Hepatocyte (in vitro differentiated cells): ENCODE measurements around the gene MGAT4A. TPM values are rescaled to one million over a fixed set of nuclear protein-coding genes. Genes with fewer than 3 reads are reported as not detected.
"Not testable (repeated sequence)": the region's sequence is repeated elsewhere in the genome, so short reads cannot be mapped to it uniquely, and the experiment has no call there.

ENCODE experiments used
- DNase-seq: peaks from one replicate; pipeline ENCODE4 v3.0.0-alpha.2; 2016; ENCODE audit warnings: low spot score
- H2AFZ ChIP-seq: fragments of 200-600 bp; sonication (generic); 2 replicates; pipeline ENCODE4 v1.6.0; 2016; ENCODE audit warnings: antibody characterized with exemption, mild to moderate bottlenecking
- H3K27ac ChIP-seq: fragments of 200-600 bp; sonication (generic); 2 replicates; pipeline ENCODE4 v1.5.1; 2016; ENCODE audit warnings: mild to moderate bottlenecking
- H3K27me3 ChIP-seq: fragments of 200-600 bp; sonication (generic); 2 replicates; pipeline ENCODE4 v1.6.1; 2016
- H3K36me3 ChIP-seq: fragments of 200-600 bp; sonication (generic); replicated peaks from 2 replicates; pipeline ENCODE4 v1.5.1; 2016; ENCODE audit warnings: low read depth; ENCODE audit not compliant: insufficient read depth
- H3K4me1 ChIP-seq: fragments of 200-600 bp; sonication (generic); 2 replicates; pipeline ENCODE4 v1.5.1; 2016; ENCODE audit warnings: mild to moderate bottlenecking, moderate library complexity; ENCODE audit not compliant: insufficient read depth
- H3K4me2 ChIP-seq: fragments of 200-600 bp; sonication (generic); 2 replicates; pipeline ENCODE4 v1.6.0; 2016
- H3K4me3 ChIP-seq: fragments of 200-600 bp; sonication (generic); 2 replicates; pipeline ENCODE4 v1.5.1; 2016; ENCODE audit warnings: mild to moderate bottlenecking
- H3K79me2 ChIP-seq: fragments of 200-600 bp; sonication (generic); 2 replicates; pipeline ENCODE4 v1.6.0; 2017; ENCODE audit warnings: mild to moderate bottlenecking
- H3K9me2 ChIP-seq: fragments of 200-600 bp; sonication (generic); replicated peaks from 2 replicates; pipeline ENCODE4 v1.6.0; 2017; ENCODE audit warnings: mild to moderate bottlenecking; ENCODE audit not compliant: insufficient read depth
- H3K9me3 ChIP-seq: fragments of 200-600 bp; sonication (generic); 2 replicates; pipeline ENCODE4 v1.5.1; 2016; ENCODE audit warnings: low read depth, mild to moderate bottlenecking
- H4K20me1 ChIP-seq: fragments of 200-600 bp; sonication (generic); 2 replicates; pipeline ENCODE4 v1.6.0; 2016; ENCODE audit warnings: mild to moderate bottlenecking; ENCODE audit not compliant: insufficient read depth, poor library complexity, severe bottlenecking
- EZH2 ChIP-seq: fragments of 200-600 bp; sonication (generic); IDR thresholded peaks from 2 replicates; pipeline ENCODE4 v1.6.1; 2016; ENCODE audit warnings: antibody characterized with exemption, mild to moderate bottlenecking, borderline replicate concordance
- EZH2phosphoT487 ChIP-seq: fragments of 200-600 bp; sonication (generic); IDR thresholded peaks from one replicate; pipeline ENCODE4 v1.6.1; 2018; ENCODE audit warnings: antibody characterized with exemption, mild to moderate bottlenecking, low read depth, moderate library complexity; ENCODE audit not compliant: unreplicated experiment, severe bottlenecking
- WGBS: methylation state at CpG from one replicate; pipeline ENCODE4 v1.1.6; 2016; ENCODE audit warnings: low lambda C conversion rate; ENCODE audit errors: missing lambda C conversion rate; 5-methylcytosine and 5-hydroxymethylcytosine counted together
- polyA plus RNA-seq: library from polyadenylated mRNA; unstranded; fragments of >200 nt; fragmentation: Nextera tagmentation; extraction: Ambion mirVana; gene quantifications from 2 replicates; pipeline ENCODE4 v1.2.1, GENCODE V29; 2016
- total RNA-seq: library from RNA; depleted of rRNA; stranded (reverse); fragments of >200 nt; gene quantifications from 2 replicates; pipeline ENCODE4 v1.2.3, GENCODE V29; 2014
- TF ChIP-seq, protein P1 (sequence below): fragments of 200-600 bp; sonication (generic); IDR thresholded peaks from 2 replicates; pipeline ENCODE4 v1.5.1; 2016; ENCODE audit warnings: antibody characterized with exemption, mild to moderate bottlenecking; ENCODE audit not compliant: poor library complexity

MGAT4A gene
- total and polyA plus RNA-seq, 2 experiments from 2014 or later, result 10.1 to 21.6 TPM

- Histone ChIP-seq H3K9me2 (no peaks in the 10 kb centered on the region), H2AFZ (no peak overlapping the region), H3K27me3 (no peaks in the 10 kb centered on the region), H3K27ac (no peak overlapping the region), H3K9me3 (no peaks in the 10 kb centered on the region), H3K79me2 (no peaks in the 10 kb centered on the region), H4K20me1 (no peaks in the 10 kb centered on the region), H3K36me3 (no peaks in the 10 kb centered on the region), H3K4me3 (no peak overlapping the region), H3K4me1 (no peaks in the 10 kb centered on the region), H3K4me2 (no peak overlapping the region)
- no peak for DNase-seq
- 83% methylated on average over 2 of the region's 2 CpGs for WGBS
- no peak for TF ChIP-seq EZH2
- TF ChIP-seq, protein P1, sequence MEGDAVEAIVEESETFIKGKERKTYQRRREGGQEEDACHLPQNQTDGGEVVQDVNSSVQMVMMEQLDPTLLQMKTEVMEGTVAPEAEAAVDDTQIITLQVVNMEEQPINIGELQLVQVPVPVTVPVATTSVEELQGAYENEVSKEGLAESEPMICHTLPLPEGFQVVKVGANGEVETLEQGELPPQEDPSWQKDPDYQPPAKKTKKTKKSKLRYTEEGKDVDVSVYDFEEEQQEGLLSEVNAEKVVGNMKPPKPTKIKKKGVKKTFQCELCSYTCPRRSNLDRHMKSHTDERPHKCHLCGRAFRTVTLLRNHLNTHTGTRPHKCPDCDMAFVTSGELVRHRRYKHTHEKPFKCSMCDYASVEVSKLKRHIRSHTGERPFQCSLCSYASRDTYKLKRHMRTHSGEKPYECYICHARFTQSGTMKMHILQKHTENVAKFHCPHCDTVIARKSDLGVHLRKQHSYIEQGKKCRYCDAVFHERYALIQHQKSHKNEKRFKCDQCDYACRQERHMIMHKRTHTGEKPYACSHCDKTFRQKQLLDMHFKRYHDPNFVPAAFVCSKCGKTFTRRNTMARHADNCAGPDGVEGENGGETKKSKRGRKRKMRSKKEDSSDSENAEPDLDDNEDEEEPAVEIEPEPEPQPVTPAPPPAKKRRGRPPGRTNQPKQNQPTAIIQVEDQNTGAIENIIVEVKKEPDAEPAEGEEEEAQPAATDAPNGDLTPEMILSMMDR, result no peak
- no peak for TF ChIP-seq EZH2phosphoT487
Observed at GRCh38 chr2:98759338-98759737, 28.4 kb upstream of the MGAT4A start.

- no peak for DNase-seq
- H3K4me1 ChIP-seq, result no peaks in the 10 kb centered on the region
- no peaks in the 10 kb centered on the region for H3K9me3 ChIP-seq
- no peaks in the 10 kb centered on the region for H3K36me3 ChIP-seq
- TF ChIP-seq EZH2phosphoT487, result no peak
- TF ChIP-seq, protein P1, result no peak
- no peak for TF ChIP-seq EZH2
- no peaks in the 10 kb centered on the region for H3K27me3 ChIP-seq
- no peak overlapping the region for H2AFZ ChIP-seq
- H3K4me2 ChIP-seq, result no peak overlapping the region
- H4K20me1 ChIP-seq, result no peaks in the 10 kb centered on the region
- WGBS, result 85% methylated on average over 9 of the region's 9 CpGs
- no peaks in the 10 kb centered on the region for H3K9me2 ChIP-seq
- H3K79me2 ChIP-seq, result no peaks in the 10 kb centered on the region
- no peak overlapping the region for H3K4me3 ChIP-seq
- H3K27ac ChIP-seq, result no peak overlapping the region
Observed at GRCh38 chr2:98757904-98758421, 27.0 kb upstream of the MGAT4A start.

GRCh38 chr2:98753801-98754200, 22.9 kb upstream of the MGAT4A start:
- no peak overlapping the region for H3K4me2 ChIP-seq
- H3K27me3 ChIP-seq, result no peaks in the 10 kb centered on the region
- TF ChIP-seq, protein P1, result no peak
- no peak for TF ChIP-seq EZH2phosphoT487
- no peak for TF ChIP-seq EZH2
- no peak overlapping the region for H3K4me3 ChIP-seq
- H3K36me3 ChIP-seq, result no peaks in the 10 kb centered on the region
- H3K79me2 ChIP-seq, result no peaks in the 10 kb centered on the region
- no peaks in the 10 kb centered on the region for H4K20me1 ChIP-seq
- no peaks in the 10 kb centered on the region for H3K4me1 ChIP-seq
- DNase-seq, result no peak
- H2AFZ ChIP-seq, result no peak overlapping the region
- no peaks in the 10 kb centered on the region for H3K9me3 ChIP-seq
- no peaks in the 10 kb centered on the region for H3K9me2 ChIP-seq
- H3K27ac ChIP-seq, result no peak overlapping the region

DNA sequence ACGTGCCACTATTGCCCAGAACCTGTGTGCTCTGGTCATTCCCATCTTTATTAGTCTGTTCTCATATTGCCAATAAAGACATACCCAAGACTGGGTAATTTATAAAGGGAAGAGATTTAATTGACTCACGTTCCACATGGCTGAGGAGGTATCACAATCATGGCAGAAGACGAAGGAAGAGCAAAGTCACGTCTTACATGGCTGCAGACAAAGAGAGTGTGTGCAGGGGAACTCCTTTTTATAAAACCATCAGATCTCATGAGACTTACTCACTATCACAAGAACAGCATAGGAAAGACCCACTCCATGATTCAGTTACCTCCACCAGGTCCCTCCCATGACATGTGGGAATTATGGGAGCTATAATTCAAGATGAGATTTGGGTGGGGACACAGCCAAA, 21.8 kb upstream of the MGAT4A start:
- 83% methylated on average over 4 of the region's 4 CpGs for WGBS
- H4K20me1 ChIP-seq, H2AFZ ChIP-seq, H3K4me1 ChIP-seq, H3K79me2 ChIP-seq, H3K27me3 ChIP-seq, H3K27ac ChIP-seq, H3K4me2 ChIP-seq, H3K4me3 ChIP-seq, H3K36me3 ChIP-seq, DNase-seq, H3K9me3 ChIP-seq, H3K9me2 ChIP-seq: not testable (repeated sequence)
